ENCODE results near the gene OSGEP. TPM values are rescaled to one million over a fixed set of nuclear protein-coding genes. Genes with fewer than 3 reads are reported as not detected.

Gene OSGEP
- total RNA-seq, 2 experiments from 2014 or later: 76.6 to 86.6 TPM

- Histone ChIP-seq H3K36me3 (ENCODE audit: insufficient read depth, low read length) (no peaks in the 10 kb centered on the region), H3K4me1 (ENCODE audit: insufficient read depth, low read length, poor library complexity, severe bottlenecking) (peaks cover 46% of the 10 kb centered on the region), H3K4me2 (ENCODE audit: low read length) (no peak overlapping the region), H3K4me3 (ENCODE audit: low read depth, low read length, poor library complexity, severe bottlenecking) (no peak overlapping the region), H3K27ac (ENCODE audit: low read depth, low read length, poor library complexity, severe bottlenecking) (no peak overlapping the region), H2AFZ (ENCODE audit: low read length) (peak overlapping the region; percentile 7; the same call in 1 of the 2 replicates), H3K79me2 (ENCODE audit: insufficient read depth, low read depth, low read length) (no peaks in the 10 kb centered on the region; the same call in 1 of the 2 replicates), H4K20me1 (ENCODE audit: insufficient read depth, low read length) (no peaks in the 10 kb centered on the region), H3K9me3 (ENCODE audit: low read length) (no peaks in the 10 kb centered on the region), H3K9me2 (ENCODE audit: insufficient read depth, low read length) (no peaks in the 10 kb centered on the region)
- peak; percentile 23 for DNase-seq (ENCODE audit: low spot score)
- TF ChIP-seq EZH2phosphoT487 (IDR thresholded peaks at IDR 0.05; ENCODE audit: borderline replicate concordance, low read depth, low read length): no peak
- TF ChIP-seq CTCF (conservative IDR thresholded peaks at IDR 0.05; ENCODE audit: low read length): no peak
- ChIA-PET POLR2A (interaction anchor here (0.7 to 1.1 kb wide), 9 partner anchors 35 to 109 kb away, joined by 3 to 7 read pairs (median 4); partner anchors contain the start of genes APEX1, CCNB1IP1, OSGEP and PIP4P1), CTCF (ENCODE audit: unreplicated experiment) (no interaction called here)
- no TSS peak for BruUV-seq (replicated peaks)
- intact Hi-C loops (cut with micrococcal nuclease; ENCODE audit: unreplicated experiment): loop anchor here (5.0 kb wide), 1 partner anchor 265 kb away; the partner anchor contains the start of gene RNASE4
Observed at GRCh38 chr14:20417250-20418186, 37.1 kb downstream of the OSGEP start.

GRCh38 chr14:20416223-20416622 lies 38.4 kb downstream of the OSGEP start:
- Histone ChIP-seq H3K36me3 (ENCODE audit: insufficient read depth, low read length) (no peaks in the 10 kb centered on the region), H4K20me1 (ENCODE audit: insufficient read depth, low read length) (no peaks in the 10 kb centered on the region), H3K79me2 (ENCODE audit: insufficient read depth, low read depth, low read length) (no peaks in the 10 kb centered on the region; the same call in 1 of the 2 replicates), H3K4me2 (ENCODE audit: low read length) (peak overlapping the region; percentile 36), H2AFZ (ENCODE audit: low read length) (peak overlapping the region; percentile 96), H3K4me3 (ENCODE audit: low read depth, low read length, poor library complexity, severe bottlenecking) (no peak overlapping the region), H3K27ac (ENCODE audit: low read depth, low read length, poor library complexity, severe bottlenecking) (no peak overlapping the region), H3K9me3 (ENCODE audit: low read length) (no peaks in the 10 kb centered on the region), H3K9me2 (ENCODE audit: insufficient read depth, low read length) (no peaks in the 10 kb centered on the region), H3K4me1 (ENCODE audit: insufficient read depth, low read length, poor library complexity, severe bottlenecking) (peaks cover 44% of the 10 kb centered on the region)
- DNase-seq (ENCODE audit: low spot score): no peak
- no TSS peak for BruUV-seq (replicated peaks)
- TF ChIP-seq EZH2phosphoT487 (IDR thresholded peaks at IDR 0.05; ENCODE audit: borderline replicate concordance, low read depth, low read length): no peak
- TF ChIP-seq CTCF (conservative IDR thresholded peaks at IDR 0.05; ENCODE audit: low read length): no peak
- intact Hi-C loops (cut with micrococcal nuclease; ENCODE audit: unreplicated experiment): loop anchor here (5.0 kb wide), 1 partner anchor 266 kb away; the partner anchor contains the start of gene RNASE4
- ChIA-PET POLR2A (interaction anchor here (0.7 to 3.6 kb wide), 15 partner anchors 9 to 89 kb away, joined by 3 to 20 read pairs (median 5); partner anchors contain the start of genes APEX1, CCNB1IP1, OSGEP and PARP2), CTCF (ENCODE audit: unreplicated experiment) (interaction anchor here (0.7 to 1.4 kb wide), 8 partner anchors 8 to 86 kb away, joined by 3 to 8 read pairs (median 6); partner anchors contain the start of genes APEX1, KLHL33, PARP2 and PIP4P1)
